HepG2 (cell line): Measurements from ENCODE around the gene ARHGAP20. TPM values are rescaled to one million over a fixed set of nuclear protein-coding genes. Genes with fewer than 3 reads are reported as not detected.

ENCODE experiments used
- ATAC-seq: fragments of 200-7000 bp; cut with Tn5 transposase; 3 replicates; pipeline ENCODE4 v1.9.1; 2020; ENCODE audit warnings: mild to moderate bottlenecking, moderate library complexity
- BruUV-seq: library from RNA; stranded (reverse); fragments of 400-500 nt; replicated peaks from 2 replicates; lab custom pipeline; 2021; lab: Mats Ljungman, UMichigan
- CTCF ChIA-PET: fragments of 300-600 bp; formaldehyde crosslinking; extraction: SDS; loops from one replicate; lab custom pipeline; 2021; ENCODE audit warnings: low total read pairs, inconsistent platforms, low intra/inter-chr PET ratio; lab: Yijun Ruan, JAX
- POLR2A ChIA-PET: fragments of 350-600 bp; sonication (Branson Sonifier 250); formaldehyde crosslinking; loops from one replicate; lab custom pipeline; 2020; ENCODE audit warnings: antibody characterized with exemption, inconsistent platforms; lab: Yijun Ruan, JAX
- DNase-seq: peaks from one replicate; pipeline ENCODE4 v3.0.0-alpha.2; 2015; ENCODE audit warnings: low spot score
- FAIRE-seq: peaks from 3 replicates; lab custom pipeline; 2011; peaks lifted over from hg19 to GRCh38; lab: Jason Lieb, UNC
- H2AFZ ChIP-seq: one replicate; pipeline ENCODE4 v1.6.1; 2011; ENCODE audit warnings: low read length, inconsistent platforms
- H3K27ac ChIP-seq: fragments of 300-600 bp; 3 replicates; pipeline ENCODE4 v1.8.0; 2011; ENCODE audit warnings: mixed run types, mild to moderate bottlenecking, mixed read lengths, low read length, inconsistent platforms; ENCODE audit not compliant: insufficient read depth; ENCODE audit errors: extremely low read length
- H3K27me3 ChIP-seq, 2 experiments: fragments of 200-600 bp in 1 of 2; 2 replicates in 1 of 2; 3 replicates in 1 of 2; pipeline versions ENCODE4 v1.6.0 to v1.8.0; 2011; ENCODE audit warnings: low read length in 2 of 2, mild to moderate bottlenecking in 2 of 2, moderate library complexity in 2 of 2, inconsistent platforms in 1 of 2; ENCODE audit not compliant: insufficient read depth in 2 of 2, control insufficient read depth in 1 of 2
- H3K36me3 ChIP-seq, 2 experiments: fragments of 200-600 bp in 1 of 2; replicated peaks in 1 of 2; 2 replicates in 1 of 2; 3 replicates in 1 of 2; pipeline versions ENCODE4 v1.5.1 to v1.8.0; 2011; ENCODE audit warnings: low read length in 2 of 2, inconsistent platforms in 1 of 2; ENCODE audit not compliant: insufficient read depth in 2 of 2, control insufficient read depth in 1 of 2
- H3K4me1 ChIP-seq: 2 replicates; pipeline ENCODE4 v1.5.1; 2012; ENCODE audit warnings: low read length, inconsistent platforms; ENCODE audit not compliant: insufficient read depth
- H3K4me2 ChIP-seq: 2 replicates; pipeline ENCODE4 v1.6.0; 2011; ENCODE audit warnings: low read depth, low read length, inconsistent platforms
- H3K4me3 ChIP-seq, 3 experiments: fragments of 200-600 bp in 1 of 3; sonication (generic), shearing (Covaris generic) in 1 of 3; replicated peaks in 1 of 3; 2 replicates each; pipeline ENCODE4 v1.5.1; 2011 to 2016; ENCODE audit warnings: low read length in 3 of 3, inconsistent platforms in 2 of 3, low read depth in 2 of 3, mild to moderate bottlenecking in 2 of 3, control low read depth in 1 of 3, mixed read lengths in 1 of 3; ENCODE audit not compliant: insufficient read depth in 1 of 3
- H3K79me2 ChIP-seq: one replicate; pipeline ENCODE4 v1.6.1; 2011; ENCODE audit warnings: low read length, inconsistent platforms; ENCODE audit not compliant: insufficient read depth
- H3K9ac ChIP-seq: 2 replicates; pipeline ENCODE4 v1.6.0; 2011; ENCODE audit warnings: mild to moderate bottlenecking, low read depth, low read length, inconsistent platforms; ENCODE audit not compliant: insufficient read depth
- H3K9me3 ChIP-seq: 2 replicates; pipeline ENCODE4 v1.5.1; 2012; ENCODE audit warnings: mild to moderate bottlenecking, low read length
- H4K20me1 ChIP-seq: 2 replicates; pipeline ENCODE4 v1.6.0; 2011; ENCODE audit warnings: inconsistent platforms, mild to moderate bottlenecking, low read length, moderate library complexity; ENCODE audit not compliant: insufficient read depth
- ARNTL ChIP-seq: sonication (generic); formaldehyde crosslinking; IDR thresholded peaks from 2 replicates; pipeline ENCODE4 v1.4.0; 2020; ENCODE audit warnings: mild to moderate bottlenecking, missing genetic modification reagents
- CREBL2 ChIP-seq: sonication (generic); formaldehyde crosslinking; IDR thresholded peaks from 2 replicates; pipeline ENCODE4 v1.8.1; 2023; ENCODE audit warnings: missing genetic modification reagents, mild to moderate bottlenecking, borderline replicate concordance
- GABPA ChIP-seq, 2 experiments: IDR thresholded peaks; 2 replicates each; pipeline ENCODE4 v1.6.1; 2011 to 2016; ENCODE audit warnings: low read depth in 2 of 2, low read length in 1 of 2, missing biosample characterization in 1 of 2, missing genetic modification characterization in 1 of 2
- GLI4 ChIP-seq: sonication (generic); formaldehyde crosslinking; IDR thresholded peaks from 2 replicates; pipeline ENCODE4 v1.5.1; 2020; ENCODE audit warnings: missing genetic modification reagents, mild to moderate bottlenecking, moderate library complexity, borderline replicate concordance
- GPBP1L1 ChIP-seq: sonication (generic); formaldehyde crosslinking; IDR thresholded peaks from 2 replicates; pipeline ENCODE4 v1.5.0; 2020; ENCODE audit warnings: mild to moderate bottlenecking, missing genetic modification reagents
- GZF1 ChIP-seq: sonication (generic); formaldehyde crosslinking; IDR thresholded peaks from 2 replicates; pipeline ENCODE4 v1.5.1; 2020; ENCODE audit warnings: mild to moderate bottlenecking, missing genetic modification reagents
- NCOA2 ChIP-seq: sonication (generic); formaldehyde crosslinking; IDR thresholded peaks from 2 replicates; pipeline ENCODE4 v1.8.0; 2022; ENCODE audit warnings: inconsistent platforms
- PCBP1 ChIP-seq: fragments of 200-400 bp; formaldehyde crosslinking; IDR thresholded peaks from 2 replicates; pipeline ENCODE4 v1.6.1; 2017; ENCODE audit warnings: mild to moderate bottlenecking, low read depth, low read length, borderline replicate concordance
- SOX5 ChIP-seq: IDR thresholded peaks from 2 replicates; pipeline ENCODE4 v1.6.1; 2016; ENCODE audit warnings: borderline replicate concordance
- SRSF4 ChIP-seq: fragments of 200-400 bp; formaldehyde crosslinking; IDR thresholded peaks from one replicate; pipeline ENCODE4 v1.6.1; 2018; ENCODE audit warnings: mild to moderate bottlenecking, low read depth, low read length, moderate library complexity; ENCODE audit not compliant: poor library complexity, severe bottlenecking
- THYN1 ChIP-seq: sonication (generic); formaldehyde crosslinking; IDR thresholded peaks from 2 replicates; pipeline ENCODE4 v1.8.1; 2023; ENCODE audit warnings: low read depth, mild to moderate bottlenecking, moderate library complexity, missing genetic modification reagents, borderline replicate concordance
- XBP1 ChIP-seq: sonication (generic); formaldehyde crosslinking; IDR thresholded peaks from 2 replicates; pipeline ENCODE4 v1.5.0; 2020; ENCODE audit warnings: missing genetic modification reagents
- ZBTB2 ChIP-seq: sonication (generic); formaldehyde crosslinking; IDR thresholded peaks from 2 replicates; pipeline ENCODE4 v1.8.0; 2022; ENCODE audit warnings: low read depth, missing genetic modification reagents
- ZBTB26 ChIP-seq: IDR thresholded peaks from 2 replicates; pipeline ENCODE4 v1.6.1; 2016; ENCODE audit warnings: missing compliant biosample characterization, missing genetic modification reagents, borderline replicate concordance
- ZNF10 ChIP-seq: sonication (generic); formaldehyde crosslinking; IDR thresholded peaks from 2 replicates; pipeline ENCODE4 v1.4.0; 2020; ENCODE audit warnings: mild to moderate bottlenecking, low read depth, missing genetic modification reagents, borderline replicate concordance
- ZNF513 ChIP-seq: sonication (generic); formaldehyde crosslinking; conservative IDR thresholded peaks from 2 replicates; pipeline ENCODE4 v1.5.0; 2020; ENCODE audit warnings: missing genetic modification reagents
- ZNF775 ChIP-seq: sonication (generic); formaldehyde crosslinking; IDR thresholded peaks from 2 replicates; pipeline ENCODE4 v1.4.0; 2020; ENCODE audit warnings: missing genetic modification reagents, mild to moderate bottlenecking, moderate library complexity, borderline replicate concordance
- ZSCAN5A ChIP-seq: sonication (generic); formaldehyde crosslinking; IDR thresholded peaks from 2 replicates; pipeline ENCODE4 v1.8.0; 2022; ENCODE audit warnings: mild to moderate bottlenecking, missing genetic modification reagents, borderline replicate concordance
- WGBS: methylation state at CpG from one replicate; pipeline ENCODE4 v1.1.6; 2017; ENCODE audit warnings: low lambda C conversion rate; 5-methylcytosine and 5-hydroxymethylcytosine counted together
- in situ Hi-C: cut with HindIII; loops from 2 replicates; pipeline ENCODE4 v1.10.0; 2017; ENCODE audit warnings: low pct_unique_long_range_greater_than_20kb; ENCODE audit not compliant: extremely low pct_ligation_motif_present
- intact Hi-C: fragments of 100-400 bp; cut with micrococcal nuclease; formaldehyde crosslinking; loops from one replicate; pipeline ENCODE4 v1.10.0; 2022; ENCODE audit not compliant: unreplicated experiment
- polyA plus RNA-seq, 8 experiments: library from polyadenylated mRNA; depleted of rRNA in 3 of 8; stranded (reverse) in 7 of 8; unstranded in 1 of 8; fragments of >200 nt; fragmentation: Illumina TruSeq in 4 of 8; extraction: Trizol in 4 of 8; gene quantifications; 2 replicates each; pipeline versions ENCODE4 v1.2.1 to v1.2.3, GENCODE V29; 2011 to 2016; ENCODE audit warnings: low read depth in 4 of 8, missing spikeins in 1 of 8, mixed read lengths in 1 of 8; ENCODE audit not compliant: insufficient read depth in 1 of 8
- total RNA-seq, 5 experiments: library from RNA; depleted of rRNA; stranded (reverse); fragments of >200 nt; fragmentation: Illumina TruSeq; extraction: Trizol; gene quantifications; 2 replicates each; pipeline ENCODE4 v1.2.3, GENCODE V29; 2016; ENCODE audit warnings: low read depth in 1 of 5

Gene ARHGAP20
- total and polyA plus RNA-seq, 2 of the 13 experiments (the other 11 are each of a cell fraction or from before 2014, with no cell fraction given), result not detected

GRCh38 chr11:110691926-110692325 is 20.3 kb downstream of the ARHGAP20 start:
- Histone ChIP-seq H2AFZ (no peak overlapping the region), H3K9ac (no peak overlapping the region), H3K79me2 (no peaks in the 10 kb centered on the region), H3K4me1 (no peaks in the 10 kb centered on the region), H3K9me3 (no peaks in the 10 kb centered on the region), H4K20me1 (no peaks in the 10 kb centered on the region), H3K27ac (no peak overlapping the region), H3K27me3 (no peaks in the 10 kb centered on the region), H3K4me2 (no peak overlapping the region), H3K4me3 (no peak overlapping the region), H3K36me3 (no peaks in the 10 kb centered on the region)
- CTCF ChIA-PET, result no interaction called here
- in situ Hi-C loops (no loop called here), intact Hi-C loops (no loop called here)
- FAIRE-seq (no peak), ATAC-seq (no peak), DNase-seq (no peak)
- POLR2A ChIA-PET, result no interaction called here
- no TSS peak for BruUV-seq
- WGBS, result 1% methylated on average over 4 of the region's 4 CpGs
- no peak for TF ChIP-seq THYN1 (CRISPR knock-in tag)
- TF ChIP-seq ZBTB2 (CRISPR knock-in tag), result no peak
- TF ChIP-seq GLI4, result no peak
- TF ChIP-seq ZNF775 (CRISPR knock-in tag), result no peak
- no peak for TF ChIP-seq ZBTB26 (CRISPR knock-in tag)
- TF ChIP-seq ZSCAN5A (CRISPR knock-in tag), result no peak
- TF ChIP-seq SOX5, result no peak
- TF ChIP-seq GABPA (IDR thresholded peaks at IDR 0.05; ENCODE audit: low read depth, low read length), result no peak
- no peak for TF ChIP-seq GABPA (CRISPR knock-in tag; IDR thresholded peaks at IDR 0.05; ENCODE audit: low read depth)
- TF ChIP-seq ZNF10 (CRISPR knock-in tag), result no peak
- no peak for TF ChIP-seq PCBP1
- TF ChIP-seq CREBL2 (CRISPR knock-in tag), result no peak
- TF ChIP-seq GZF1 (CRISPR knock-in tag), result no peak
- TF ChIP-seq GPBP1L1 (CRISPR knock-in tag), result no peak
- TF ChIP-seq ZNF513 (CRISPR knock-in tag), result no peak
- TF ChIP-seq XBP1, result no peak
- no peak for TF ChIP-seq ARNTL (CRISPR knock-in tag)
- no peak for TF ChIP-seq SRSF4
- TF ChIP-seq NCOA2 (CRISPR knock-in tag), result no peak
